K562 (cell line): ENCODE measurements around the gene AMOT. TPM values are rescaled to one million over a fixed set of nuclear protein-coding genes. Genes with fewer than 3 reads are reported as not detected.

ENCODE experiments used
- ATAC-seq: fragments of 200-7000 bp; cut with Tn5 transposase; 3 replicates; pipeline ENCODE4 v1.9.1; 2020; ENCODE audit warnings: moderate library complexity
- BruUV-seq: library from RNA; stranded (reverse); fragments of 400-500 nt; replicated peaks from 2 replicates; lab custom pipeline; 2021; lab: Mats Ljungman, UMichigan
- CTCF ChIA-PET: fragments of 300-600 bp; formaldehyde crosslinking; extraction: SDS; loops from one replicate; lab custom pipeline; 2021; ENCODE audit warnings: low intra/inter-chr PET ratio; lab: Yijun Ruan, JAX
- POLR2A ChIA-PET: fragments of 300-600, 350-650 bp; sonication (Branson Sonifier 250); formaldehyde crosslinking; extraction: SDS; loops from one replicate; lab custom pipeline; 2021; ENCODE audit warnings: antibody characterized with exemption, inconsistent platforms; lab: Yijun Ruan, JAX
- DNase-seq, 4 experiments: peaks; one replicate each; pipeline versions ENCODE4 v3.0.0 to v3.0.0-alpha.2; 2011 to 2018; ENCODE audit warnings: low spot score in 3 of 4, mixed read lengths in 3 of 4; ENCODE audit errors: extremely low read depth in 1 of 4
- FAIRE-seq: peaks from 2 replicates; lab custom pipeline; 2011; peaks lifted over from hg19 to GRCh38; lab: Jason Lieb, UNC
- H2AFZ ChIP-seq: 2 replicates; pipeline ENCODE4 v1.6.0; 2011; ENCODE audit warnings: low read depth, low read length, control low read depth, inconsistent platforms
- H3K27ac ChIP-seq: fragments of 200-600 bp; 3 replicates; pipeline ENCODE4 v1.8.0; 2011; ENCODE audit warnings: low read depth, mild to moderate bottlenecking, control low read depth, inconsistent platforms, low read length, moderate library complexity, mixed read lengths; ENCODE audit errors: extremely low read depth
- H3K27me3 ChIP-seq, 2 experiments: fragments of 300-600 bp in 1 of 2; 2 replicates in 1 of 2; 3 replicates in 1 of 2; pipeline versions ENCODE4 v1.6.0 to v1.8.0; 2011; ENCODE audit warnings: inconsistent platforms in 2 of 2, low read length in 2 of 2, mild to moderate bottlenecking in 1 of 2, mixed read lengths in 1 of 2, moderate library complexity in 1 of 2; ENCODE audit not compliant: control insufficient read depth in 2 of 2, insufficient read depth in 2 of 2
- H3K36me3 ChIP-seq: fragments of 300-600 bp; 3 replicates; pipeline ENCODE4 v1.8.0; 2011; ENCODE audit warnings: mild to moderate bottlenecking, low read length, inconsistent platforms; ENCODE audit not compliant: control insufficient read depth, insufficient read depth
- H3K4me1 ChIP-seq, 2 experiments: fragments of 200-600 bp in 1 of 2; replicated peaks in 1 of 2; 2 replicates in 1 of 2; 3 replicates in 1 of 2; pipeline versions ENCODE4 v1.5.1 to v1.8.0; 2011; ENCODE audit warnings: inconsistent platforms in 2 of 2, low read length in 2 of 2, mild to moderate bottlenecking in 1 of 2, mixed read lengths in 1 of 2, moderate library complexity in 1 of 2; ENCODE audit not compliant: control insufficient read depth in 2 of 2, insufficient read depth in 2 of 2
- H3K4me2 ChIP-seq: 2 replicates; pipeline ENCODE4 v1.6.1; 2011; ENCODE audit warnings: low read length, control low read depth, inconsistent platforms, mixed read lengths; ENCODE audit not compliant: insufficient read depth
- H3K4me3 ChIP-seq: fragments of 200-600 bp; sonication (generic), shearing (Covaris generic); 2 replicates; pipeline ENCODE4 v1.5.1; 2016; ENCODE audit warnings: control low read depth, inconsistent platforms
- H3K79me2 ChIP-seq: fragments of 200-600 bp; 3 replicates; pipeline ENCODE4 v1.8.0; 2011; ENCODE audit warnings: low read length, inconsistent platforms; ENCODE audit not compliant: control insufficient read depth, insufficient read depth
- H3K9ac ChIP-seq, 2 experiments: 2 replicates each; pipeline versions ENCODE4 v1.6.0 to v1.6.1; 2011; ENCODE audit warnings: low read depth in 2 of 2, low read length in 2 of 2, control low read depth in 1 of 2, inconsistent platforms in 1 of 2, mild to moderate bottlenecking in 1 of 2, mixed read lengths in 1 of 2; ENCODE audit not compliant: insufficient read depth in 1 of 2
- H3K9me1 ChIP-seq: one replicate; pipeline ENCODE4 v1.6.0; 2011; ENCODE audit warnings: inconsistent platforms, mild to moderate bottlenecking, low read length, moderate library complexity; ENCODE audit not compliant: control insufficient read depth, insufficient read depth
- H3K9me3 ChIP-seq: replicated peaks from 2 replicates; pipeline ENCODE4 v1.5.1; 2011; ENCODE audit warnings: low read depth, low read length, inconsistent platforms; ENCODE audit not compliant: control insufficient read depth, insufficient read depth
- H4K20me1 ChIP-seq: replicated peaks from 2 replicates; pipeline ENCODE4 v1.6.1; 2011; ENCODE audit warnings: low read length, inconsistent platforms, mixed read lengths; ENCODE audit not compliant: control insufficient read depth, insufficient read depth
- AFF4 ChIP-seq: sonication (generic); formaldehyde crosslinking; IDR thresholded peaks from 2 replicates; pipeline ENCODE4 v1.8.0; 2023; ENCODE audit warnings: mild to moderate bottlenecking, missing genetic modification reagents
- CC2D1A ChIP-seq: fragments of 450-650 bp; IDR thresholded peaks from 2 replicates; pipeline ENCODE4 v1.6.1; 2017; ENCODE audit warnings: mild to moderate bottlenecking
- CTBP1 ChIP-seq: fragments of 450-650 bp; IDR thresholded peaks from 2 replicates; pipeline ENCODE4 v1.6.1; 2016; ENCODE audit warnings: borderline replicate concordance
- ELF4 ChIP-seq: fragments of 450-650 bp; formaldehyde crosslinking; IDR thresholded peaks from 2 replicates; pipeline ENCODE4 v1.4.0; 2022; ENCODE audit warnings: missing genetic modification characterization
- FUS ChIP-seq: fragments of 200-400 bp; formaldehyde crosslinking; optimal IDR thresholded peaks from 2 replicates; pipeline ENCODE3; 2017; ENCODE audit warnings: low read depth, low read length
- HES1 ChIP-seq: fragments of 450-650 bp; IDR thresholded peaks from 2 replicates; pipeline ENCODE4 v1.6.1; 2016; ENCODE audit warnings: low read depth, mild to moderate bottlenecking, moderate library complexity
- HNRNPLL ChIP-seq: fragments of 200-400 bp; formaldehyde crosslinking; IDR thresholded peaks from 2 replicates; pipeline ENCODE4 v1.6.1; 2017; ENCODE audit warnings: low read length, low read depth, mild to moderate bottlenecking; ENCODE audit not compliant: poor library complexity, severe bottlenecking
- NCOA6 ChIP-seq: fragments of 450-650 bp; IDR thresholded peaks from 2 replicates; pipeline ENCODE4 v1.6.1; 2017; ENCODE audit warnings: mild to moderate bottlenecking
- NONO ChIP-seq, 2 experiments: fragments of 200-400 bp in 1 of 2; fragments of 450-650 bp in 1 of 2; formaldehyde crosslinking in 1 of 2; IDR thresholded peaks; 2 replicates each; pipeline ENCODE4 v1.6.1; 2017; ENCODE audit warnings: low read depth in 2 of 2, mild to moderate bottlenecking in 2 of 2, moderate library complexity in 2 of 2, low read length in 1 of 2
- SNRNP70 ChIP-seq: fragments of 200-400 bp; formaldehyde crosslinking; optimal IDR thresholded peaks from 2 replicates; pipeline ENCODE3; 2017; ENCODE audit warnings: low read depth, low read length
- TBL1XR1 ChIP-seq, 2 experiments: IDR thresholded peaks; 2 replicates each; pipeline ENCODE4 v1.6.1; 2012; ENCODE audit warnings: improper control_type of control experiment in 2 of 2, low read length in 2 of 2, mild to moderate bottlenecking in 1 of 2
- ZFPM2 ChIP-seq: fragments of 250-450 bp; sonication (Bioruptor Pico); IDR thresholded peaks from 2 replicates; pipeline ENCODE4 v1.5.1; 2022; ENCODE audit warnings: mild to moderate bottlenecking
- ZNF184 ChIP-seq: sonication (generic); formaldehyde crosslinking; IDR thresholded peaks from 2 replicates; pipeline ENCODE4 v1.5.0; 2020; ENCODE audit warnings: missing genetic modification reagents
- ZNF395 ChIP-seq: fragments of 200-800 bp; sonication (Bioruptor generic); IDR thresholded peaks from 2 replicates; pipeline ENCODE4 v1.6.1; 2017; ENCODE audit warnings: missing genetic modification characterization, missing compliant biosample characterization
- ZNF511 ChIP-seq: sonication (generic); formaldehyde crosslinking; IDR thresholded peaks from 2 replicates; pipeline ENCODE4 v1.8.0; 2022; ENCODE audit warnings: mild to moderate bottlenecking, missing genetic modification reagents
- ZNF655 ChIP-seq: fragments of 250-450 bp; sonication (Bioruptor Pico); IDR thresholded peaks from 2 replicates; pipeline ENCODE4 v1.5.0; 2021
- ZNF780A ChIP-seq: fragments of 250-450 bp; sonication (Bioruptor Pico); IDR thresholded peaks from 2 replicates; pipeline ENCODE4 v1.5.0; 2021; ENCODE audit warnings: mild to moderate bottlenecking
- WGBS: fragments of 100-300 bp; shearing (Covaris generic); methylation state at CpG from one replicate; pipeline ENCODE4 v1.1.6; 2016; ENCODE audit warnings: low coverage, mixed read lengths; ENCODE audit not compliant: insufficient coverage; ENCODE audit errors: missing lambda C conversion rate; 5-methylcytosine and 5-hydroxymethylcytosine counted together
- in situ Hi-C: fragments of 300-500 bp; cut with MboI; formaldehyde crosslinking; loops from 4 replicates; pipeline ENCODE4 v1.15.0; 2018; ENCODE audit warnings: inconsistent platforms, mixed read lengths
- intact Hi-C: fragments of 100-400 bp; cut with micrococcal nuclease; formaldehyde crosslinking; loops from 2 replicates; pipeline ENCODE4 v1.14.2; 2022
- polyA plus RNA-seq, 8 experiments: library from polyadenylated mRNA; depleted of rRNA in 4 of 8; stranded (reverse) in 5 of 8; unstranded in 3 of 8; fragments of >200 nt; fragmentation: Nextera tagmentation in 2 of 8; fragmentation: Illumina TruSeq in 1 of 8; extraction: Ambion mirVana in 2 of 8; extraction: Trizol in 1 of 8; gene quantifications; 2 replicates each; pipeline versions ENCODE4 v1.2.1 to v1.2.3, GENCODE V29; 2011 to 2014; ENCODE audit warnings: inconsistent platforms in 1 of 8, missing spikeins in 1 of 8
- total RNA-seq, 7 experiments: library from RNA; depleted of rRNA in 6 of 7; stranded (reverse); fragments of >200 nt in 6 of 7; fragmentation: Illumina TruSeq in 2 of 7; extraction: Trizol in 2 of 7; gene quantifications; 2 replicates each; pipeline versions ENCODE4 v1.2.1 to v1.2.3, GENCODE V29; 2011 to 2021; ENCODE audit warnings: low replicate concordance in 1 of 7

AMOT gene
- total and polyA plus RNA-seq, 9 of the 15 experiments (the other 6 are each of a cell fraction or from before 2014, with no cell fraction given) = 0.04 TPM; not detected in 8

- ChIA-PET POLR2A (no interaction called here), CTCF (no interaction called here)
- intact Hi-C loops (no loop called here), in situ Hi-C loops (no loop called here)
- Histone ChIP-seq H3K4me3 (no peak overlapping the region), H3K9ac (no peak overlapping the region), H3K27me3 (no peaks in the 10 kb centered on the region), H3K4me1 (no peaks in the 10 kb centered on the region), H3K9me3 (no peaks in the 10 kb centered on the region), H3K79me2 (no peaks in the 10 kb centered on the region), H3K36me3 (no peaks in the 10 kb centered on the region), H3K27ac (no peak overlapping the region), H3K4me2 (no peak overlapping the region), H2AFZ (no peak overlapping the region), H4K20me1 (no peaks in the 10 kb centered on the region), H3K9me1 (no peaks in the 10 kb centered on the region)
- BruUV-seq = no TSS peak
- DNase-seq (no peak), ATAC-seq (no peak), FAIRE-seq (no peak)
- WGBS = 0% methylated on average over 2 of the region's 2 CpGs
- TF ChIP-seq NONO (IDR thresholded peaks at IDR 0.05; ENCODE audit: low read depth in 2 of 2, low read length in 1 of 2) (no peak), SNRNP70 (no peak), ZNF511 (CRISPR knock-in tag) (no peak), ZNF395 (CRISPR knock-in tag) (no peak), NCOA6 (no peak), AFF4 (no peak), CTBP1 (no peak), CC2D1A (no peak), HES1 (no peak), FUS (no peak), ZNF780A (CRISPR knock-in tag) (no peak), TBL1XR1 (IDR thresholded peaks at IDR 0.05; ENCODE audit: low read length in 2 of 2) (no peak), HNRNPLL (no peak), ZNF184 (CRISPR knock-in tag) (no peak), ZNF655 (CRISPR knock-in tag) (no peak), ELF4 (CRISPR knock-in tag) (no peak), ZFPM2 (CRISPR knock-in tag) (no peak)
Observed at GRCh38 chrX:112768563-112768962, 72.1 kb downstream of the AMOT start.
